IMR-90 (cell line): Measurements from ENCODE around the gene FLII. TPM values are rescaled to one million over a fixed set of nuclear protein-coding genes. Genes with fewer than 3 reads are reported as not detected.

Source experiments
- CHD1 ChIP-seq: IDR thresholded peaks from 2 replicates; pipeline ENCODE4 v1.6.1; 2012; ENCODE audit warnings: low read depth, low read length, improper control_type of control experiment
- USF2 ChIP-seq: fragments of 150-350 bp; IDR thresholded peaks from 2 replicates; pipeline ENCODE4 v1.6.1; 2017; ENCODE audit warnings: mild to moderate bottlenecking, antibody characterized with exemption, low read length, low read depth
- polyA plus RNA-seq, 3 experiments: library from polyadenylated mRNA; depleted of rRNA; stranded (reverse); fragments of >200 nt; gene quantifications; 2 replicates each; pipeline ENCODE4 v1.2.3, GENCODE V29; 2012; ENCODE audit warnings: low replicate concordance in 1 of 3
- total RNA-seq: library from RNA; depleted of rRNA; stranded (reverse); fragments of >200 nt; gene quantifications from 2 replicates; pipeline ENCODE4 v1.2.3, GENCODE V29; 2012

The FLII gene
- total and polyA plus RNA-seq, 2 of the 4 experiments (the other 2 are of a cell fraction), result 263 to 290 TPM

- TF ChIP-seq USF2, result peak; percentile 49; the same call in 1 of the 2 replicates
- no peak for TF ChIP-seq CHD1
Measured at GRCh38 chr17:18260332-18261145, 2.0 kb upstream of the FLII start, which contains the start of gene MIEF2 (continued).
